GM12892 (cell line): ENCODE measurements around the gene TMEM54.

Experiments
- POLR2A ChIP-seq: IDR thresholded peaks from 2 replicates; pipeline ENCODE4 v1.6.1; 2011; ENCODE audit warnings: low read depth, low read length, control low read depth
- TAF1 ChIP-seq: IDR thresholded peaks from 2 replicates; pipeline ENCODE4 v1.6.1; 2011; ENCODE audit warnings: low read depth, mild to moderate bottlenecking, control low read depth, low read length, borderline replicate concordance

DNA sequence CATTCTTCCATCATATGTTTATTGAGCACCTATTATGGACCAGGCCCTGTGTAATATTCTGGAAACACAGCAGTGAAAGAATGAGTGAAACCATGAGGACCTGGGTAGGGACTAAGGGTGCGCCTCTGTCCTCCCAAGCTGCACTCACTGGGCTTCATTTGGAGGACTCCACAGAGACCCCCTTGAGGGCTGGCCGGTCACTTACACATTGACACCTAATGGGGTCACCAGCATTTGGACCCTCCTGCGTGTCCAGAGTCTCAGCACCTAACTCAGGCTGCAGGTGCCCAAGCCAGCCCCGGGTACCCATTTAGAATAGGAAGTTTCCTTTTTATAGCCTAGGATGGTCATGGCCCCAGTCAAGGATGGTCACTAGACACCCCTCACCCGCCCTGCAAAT lies 27.7 kb downstream of the TMEM54 start:
- TF ChIP-seq TAF1 = no peak
- no peak for TF ChIP-seq POLR2A
